Measurements from ENCODE around the gene LRRC10.

LRRC10 gene

GRCh38 chr12:69566603-69567002 is 44.1 kb downstream of the LRRC10 start:
- peaks cover 23% of the 10 kb centered on the region for H3K36me3 ChIP-seq
- H3K27ac ChIP-seq = no peak overlapping the region
- TF ChIP-seq CTCF (IDR thresholded peaks at IDR 0.05) = no peak
- no peaks in the 10 kb centered on the region for H3K4me1 ChIP-seq (ENCODE audit: control insufficient read depth in 1 of 2, insufficient read depth in 1 of 2, low read depth in 1 of 2, low read length in 1 of 2)
- no peak overlapping the region for H3K4me3 ChIP-seq (ENCODE audit: low read depth in 1 of 2, low read length in 1 of 2)
- no peaks in the 10 kb centered on the region for H3K9me3 ChIP-seq
- no peaks in the 10 kb centered on the region for H3K27me3 ChIP-seq

GRCh38 chr12:69563166-69563762 is 47.4 kb downstream of the LRRC10 start:
- Histone ChIP-seq H3K4me3 (ENCODE audit: low read depth in 1 of 2, low read length in 1 of 2) (no peak overlapping the region), H3K4me1 (ENCODE audit: control insufficient read depth in 1 of 2, insufficient read depth in 1 of 2, low read depth in 1 of 2, low read length in 1 of 2) (no peaks in the 10 kb centered on the region), H3K9me3 (no peaks in the 10 kb centered on the region), H3K36me3 (peaks cover 10% of the 10 kb centered on the region), H3K27me3 (no peaks in the 10 kb centered on the region), H3K27ac (no peak overlapping the region)
- TF ChIP-seq CTCF (IDR thresholded peaks at IDR 0.05) = no peak

All from neutrophil (primary cell).